Lung microvascular endothelial cell (primary cell): ENCODE data around the gene HNRNPLL. TPM values are rescaled to one million over a fixed set of nuclear protein-coding genes. Genes with fewer than 3 reads are reported as not detected.
A peak's percentile ranks its signal among the peaks of the same experiment; 100 is the strongest.
"Not testable (repeated sequence)": the region's sequence is repeated elsewhere in the genome, so short reads cannot be mapped to it uniquely, and the experiment has no call there.

ENCODE experiments used
- DNase-seq, 2 donors: peaks; one replicate each; pipeline versions ENCODE4 v3.0.0 to v3.0.0-alpha.2; 2010; ENCODE audit warnings: low read depth in 2 of 2
- total RNA-seq: library from RNA; depleted of rRNA; stranded (reverse); fragments of >200 nt; gene quantifications from 2 replicates; pipeline ENCODE4 v1.2.1, GENCODE V29; 2014

Gene HNRNPLL
- total RNA-seq, 1 donor from 2014 or later = 35.3 TPM

- DNase-seq = no peak
These were observed 16.9 kb upstream of the HNRNPLL start for GRCh38 chr2:38619458-38620164.

- no peak for DNase-seq
These were observed 14.6 kb upstream of the HNRNPLL start for GRCh38 chr2:38617301-38617700.

GRCh38 chr2:38615237-38615636, 12.5 kb upstream of the HNRNPLL start:
- DNase-seq = no peak

- no peak for DNase-seq
These were observed 11.1 kb upstream of the HNRNPLL start for GRCh38 chr2:38613849-38614213.

- no peak for DNase-seq
These were observed 10.6 kb upstream of the HNRNPLL start for GRCh38 chr2:38613126-38613848.

GRCh38 chr2:38610851-38611801, 8.4 kb upstream of the HNRNPLL start:
- peak; percentile 34 to 44 for DNase-seq

GRCh38 chr2:38609246-38609645, 6.5 kb upstream of the HNRNPLL start:
- not testable (repeated sequence) for DNase-seq

GRCh38 chr2:38608755-38609154, 6.0 kb upstream of the HNRNPLL start:
- DNase-seq = no peak

- no peak for DNase-seq
These were observed 2.6 kb upstream of the HNRNPLL start for GRCh38 chr2:38605298-38605830.

- DNase-seq = peak; percentile 86 to 91
These were observed 918 bp upstream of the HNRNPLL start for GRCh38 chr2:38603402-38604290.

GRCh38 chr2:38602136-38602731, 494 bp downstream of the HNRNPLL start:
- peak; percentile 30 to 43 for DNase-seq

GRCh38 chr2:38601463-38602135, 1.1 kb downstream of the HNRNPLL start:
- DNase-seq = peak; percentile 40 to 41

- peak in 1 of 2 donors; percentile 12 for DNase-seq
These were observed 1.7 kb downstream of the HNRNPLL start for GRCh38 chr2:38600921-38601455.

- peak; percentile 16 to 17 for DNase-seq
These were observed 2.4 kb downstream of the HNRNPLL start for GRCh38 chr2:38600242-38600891.

- DNase-seq = no peak
These were observed 3.0 kb downstream of the HNRNPLL start for GRCh38 chr2:38599706-38600105.

- DNase-seq = peak; percentile 21 to 48
These were observed 3.8 kb downstream of the HNRNPLL start for GRCh38 chr2:38598991-38599295.

GRCh38 chr2:38598200-38598990, 4.3 kb downstream of the HNRNPLL start:
- no peak for DNase-seq

- no peak for DNase-seq
These were observed 5.6 kb downstream of the HNRNPLL start for GRCh38 chr2:38597115-38597514.
